Suprapubic skin (tissue), 4 donors: ENCODE data around the gene FMNL1.

Experiments used
- EP300 ChIP-seq: sonication (generic); formaldehyde crosslinking; IDR thresholded peaks from one replicate; pipeline ENCODE4 v1.6.1; 2017; ENCODE audit warnings: antibody characterized with exemption
- POLR2A ChIP-seq, 2 donors: fragments of 450-650 bp; IDR thresholded peaks; one replicate each; pipeline ENCODE4 v1.6.1; 2017; ENCODE audit warnings: antibody characterized with exemption in 2 of 2, mild to moderate bottlenecking in 2 of 2, moderate library complexity in 2 of 2
- POLR2AphosphoS5 ChIP-seq, 3 donors: sonication (generic); formaldehyde crosslinking; IDR thresholded peaks; one replicate each; pipeline ENCODE4 v1.6.1; 2017; ENCODE audit warnings: antibody characterized with exemption in 3 of 3
- TF ChIP-seq, protein P1 (sequence below), 2 donors: fragments of 200-600 bp in 1 of 2; fragments of 450-650 bp in 1 of 2; sonication (generic) in 1 of 2; IDR thresholded peaks; one replicate each; pipeline ENCODE4 v1.5.1; 2016 to 2019; ENCODE audit warnings: antibody characterized with exemption in 2 of 2, mild to moderate bottlenecking in 1 of 2, moderate library complexity in 1 of 2

DNA sequence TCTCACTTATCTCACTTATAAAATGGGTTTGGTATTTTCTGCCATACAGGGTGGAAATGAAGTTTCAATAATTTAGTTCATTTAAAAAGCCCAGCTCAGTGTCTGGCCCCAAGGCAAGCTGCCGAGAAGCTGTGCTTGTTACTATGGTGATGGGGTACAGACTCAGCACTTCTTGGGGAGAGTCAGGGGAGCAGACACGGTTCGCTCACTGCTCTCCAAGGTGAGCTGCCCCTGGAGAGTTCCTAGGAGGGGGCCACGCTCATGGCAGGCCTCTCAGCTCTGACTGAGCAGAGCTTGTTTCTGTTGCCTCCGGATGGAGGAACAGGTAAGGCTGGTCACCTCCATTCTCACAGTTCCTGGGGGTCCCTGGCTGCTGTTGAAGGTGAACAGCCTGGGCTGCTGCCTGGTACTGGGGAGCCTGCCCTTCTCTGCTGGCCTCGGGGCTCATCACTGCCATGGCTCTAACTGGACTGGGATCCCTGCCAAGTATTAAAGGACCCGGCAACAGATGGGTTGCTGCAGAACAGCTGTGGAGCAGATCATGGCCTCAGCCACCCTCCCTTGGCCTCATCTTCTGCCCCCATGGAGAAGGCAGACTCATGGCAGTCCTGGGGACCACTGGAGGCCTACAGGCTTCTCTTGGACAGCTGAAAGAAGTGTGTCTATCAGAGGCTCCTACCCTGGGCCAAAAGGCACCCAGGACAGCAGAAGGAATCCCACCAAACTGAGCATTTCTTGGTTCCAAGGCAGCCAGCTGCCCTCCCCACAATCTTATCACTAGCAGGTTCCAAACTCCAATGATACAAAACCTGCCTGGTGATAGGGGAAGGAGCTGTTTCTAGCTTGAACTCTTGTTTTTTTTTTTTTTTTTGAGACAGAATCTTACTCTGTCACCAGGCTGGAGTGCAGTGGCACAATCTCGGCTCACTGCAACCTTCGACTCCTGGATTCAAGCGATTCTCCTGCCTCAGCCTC is 66.1 kb downstream of the FMNL1 start:
- TF ChIP-seq, protein P1, sequence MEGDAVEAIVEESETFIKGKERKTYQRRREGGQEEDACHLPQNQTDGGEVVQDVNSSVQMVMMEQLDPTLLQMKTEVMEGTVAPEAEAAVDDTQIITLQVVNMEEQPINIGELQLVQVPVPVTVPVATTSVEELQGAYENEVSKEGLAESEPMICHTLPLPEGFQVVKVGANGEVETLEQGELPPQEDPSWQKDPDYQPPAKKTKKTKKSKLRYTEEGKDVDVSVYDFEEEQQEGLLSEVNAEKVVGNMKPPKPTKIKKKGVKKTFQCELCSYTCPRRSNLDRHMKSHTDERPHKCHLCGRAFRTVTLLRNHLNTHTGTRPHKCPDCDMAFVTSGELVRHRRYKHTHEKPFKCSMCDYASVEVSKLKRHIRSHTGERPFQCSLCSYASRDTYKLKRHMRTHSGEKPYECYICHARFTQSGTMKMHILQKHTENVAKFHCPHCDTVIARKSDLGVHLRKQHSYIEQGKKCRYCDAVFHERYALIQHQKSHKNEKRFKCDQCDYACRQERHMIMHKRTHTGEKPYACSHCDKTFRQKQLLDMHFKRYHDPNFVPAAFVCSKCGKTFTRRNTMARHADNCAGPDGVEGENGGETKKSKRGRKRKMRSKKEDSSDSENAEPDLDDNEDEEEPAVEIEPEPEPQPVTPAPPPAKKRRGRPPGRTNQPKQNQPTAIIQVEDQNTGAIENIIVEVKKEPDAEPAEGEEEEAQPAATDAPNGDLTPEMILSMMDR (IDR thresholded peaks at IDR 0.05), result no peak
- TF ChIP-seq POLR2A (IDR thresholded peaks at IDR 0.05) (no peak), EP300 (no peak), POLR2AphosphoS5 (IDR thresholded peaks at IDR 0.05) (no peak)
